GM12892 (cell line): ENCODE data around the gene BABAM2.

ENCODE experiments used
- POLR2A ChIP-seq: IDR thresholded peaks from 2 replicates; pipeline ENCODE4 v1.6.1; 2011; ENCODE audit warnings: low read depth, low read length, control low read depth
- POLR2AphosphoS5 ChIP-seq: IDR thresholded peaks from 2 replicates; pipeline ENCODE4 v1.6.1; 2011; ENCODE audit warnings: low read depth, low read length, control low read depth

GRCh38 chr2:27962006-27962405 is 71.5 kb downstream of the BABAM2 start:
- no peak for TF ChIP-seq POLR2AphosphoS5
- TF ChIP-seq POLR2A, result no peak
